ENCODE results near the gene THEMIS. TPM values are rescaled to one million over a fixed set of nuclear protein-coding genes. Genes with fewer than 3 reads are reported as not detected.
"Not testable (repeated sequence)": the region's sequence is repeated elsewhere in the genome, so short reads cannot be mapped to it uniquely, and the experiment has no call there.

Gene THEMIS
- total RNA-seq, 1 experiment from 2014 or later, result 0.05 TPM

- intact Hi-C loops (cut with micrococcal nuclease; ENCODE audit: unreplicated experiment) (no loop called here), in situ Hi-C loops (cut with HindIII; ENCODE audit: low pct_unique_long_range_greater_than_20kb, low sequenced_read_pairs) (no loop called here)
- BruUV-seq (replicated peaks), result no TSS peak
- POLR2A ChIA-PET, result no interaction called here
- TF ChIP-seq POLR2AphosphoS5 (IDR thresholded peaks at IDR 0.05; ENCODE audit: low read depth, low read length) (no peak), TCF7L2 (IDR thresholded peaks at IDR 0.05; ENCODE audit: low read depth, low read length) (no peak), REST (IDR thresholded peaks at IDR 0.05; ENCODE audit: insufficient read depth in 1 of 2, low read depth in 2 of 2, low read length in 1 of 2) (no peak), SIN3A (IDR thresholded peaks at IDR 0.05; ENCODE audit: borderline replicate concordance, insufficient read depth, low read depth, low read length) (no peak)
- TF ChIP-seq, protein P1, sequence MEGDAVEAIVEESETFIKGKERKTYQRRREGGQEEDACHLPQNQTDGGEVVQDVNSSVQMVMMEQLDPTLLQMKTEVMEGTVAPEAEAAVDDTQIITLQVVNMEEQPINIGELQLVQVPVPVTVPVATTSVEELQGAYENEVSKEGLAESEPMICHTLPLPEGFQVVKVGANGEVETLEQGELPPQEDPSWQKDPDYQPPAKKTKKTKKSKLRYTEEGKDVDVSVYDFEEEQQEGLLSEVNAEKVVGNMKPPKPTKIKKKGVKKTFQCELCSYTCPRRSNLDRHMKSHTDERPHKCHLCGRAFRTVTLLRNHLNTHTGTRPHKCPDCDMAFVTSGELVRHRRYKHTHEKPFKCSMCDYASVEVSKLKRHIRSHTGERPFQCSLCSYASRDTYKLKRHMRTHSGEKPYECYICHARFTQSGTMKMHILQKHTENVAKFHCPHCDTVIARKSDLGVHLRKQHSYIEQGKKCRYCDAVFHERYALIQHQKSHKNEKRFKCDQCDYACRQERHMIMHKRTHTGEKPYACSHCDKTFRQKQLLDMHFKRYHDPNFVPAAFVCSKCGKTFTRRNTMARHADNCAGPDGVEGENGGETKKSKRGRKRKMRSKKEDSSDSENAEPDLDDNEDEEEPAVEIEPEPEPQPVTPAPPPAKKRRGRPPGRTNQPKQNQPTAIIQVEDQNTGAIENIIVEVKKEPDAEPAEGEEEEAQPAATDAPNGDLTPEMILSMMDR (IDR thresholded peaks at IDR 0.05), result peak; percentile 74; the same call in 1 of the 2 replicates
- CTCF ChIA-PET, result interaction anchor here (0.7 kb wide), 1 partner anchor 212 kb away, joined by 3 read pairs; no protein-coding TSS in a partner anchor
- DNase-seq (ENCODE audit: low read depth, low spot score) (no peak), ATAC-seq (no peak)
- no peak overlapping the region for H3K27ac ChIP-seq (ENCODE audit: low read length)
- no peaks in the 10 kb centered on the region for H3K27me3 ChIP-seq (ENCODE audit: control insufficient read depth, insufficient read depth, low read length)
- H3K9me3 ChIP-seq (ENCODE audit: control insufficient read depth, insufficient read depth, low read depth, low read length), result no peaks in the 10 kb centered on the region
- no peaks in the 10 kb centered on the region for H3K36me3 ChIP-seq (ENCODE audit: control insufficient read depth, insufficient read depth, low read length)
- no peak overlapping the region for H3K4me3 ChIP-seq (ENCODE audit: low read depth in 2 of 2, low read length in 2 of 2)
- H3K4me1 ChIP-seq (ENCODE audit: control insufficient read depth, insufficient read depth, low read length), result no peaks in the 10 kb centered on the region
These were observed 210.8 kb downstream of the THEMIS start for GRCh38 chr6:127690092-127690491.

- POLR2A ChIA-PET; ATAC-seq; BruUV-seq (replicated peaks); CTCF ChIA-PET; DNase-seq (ENCODE audit: low read depth, low spot score); H3K9me3 ChIP-seq (ENCODE audit: control insufficient read depth, insufficient read depth, low read depth, low read length); H3K36me3 ChIP-seq (ENCODE audit: control insufficient read depth, insufficient read depth, low read length); H3K27me3 ChIP-seq (ENCODE audit: control insufficient read depth, insufficient read depth, low read length); in situ Hi-C loops (cut with HindIII; ENCODE audit: low pct_unique_long_range_greater_than_20kb, low sequenced_read_pairs); intact Hi-C loops (cut with micrococcal nuclease; ENCODE audit: unreplicated experiment); H3K4me1 ChIP-seq (ENCODE audit: control insufficient read depth, insufficient read depth, low read length); H3K4me3 ChIP-seq (ENCODE audit: low read depth in 2 of 2, low read length in 2 of 2); H3K27ac ChIP-seq (ENCODE audit: low read length): not testable (repeated sequence)
These were observed 213.4 kb downstream of the THEMIS start for GRCh38 chr6:127687490-127687889.

GRCh38 chr6:127686084-127686483, 214.8 kb downstream of the THEMIS start:
- Histone ChIP-seq H3K4me1 (ENCODE audit: control insufficient read depth, insufficient read depth, low read length) (no peaks in the 10 kb centered on the region), H3K27me3 (ENCODE audit: control insufficient read depth, insufficient read depth, low read length) (no peaks in the 10 kb centered on the region), H3K4me3 (ENCODE audit: low read depth in 2 of 2, low read length in 2 of 2) (no peak overlapping the region), H3K9me3 (ENCODE audit: control insufficient read depth, insufficient read depth, low read depth, low read length) (no peaks in the 10 kb centered on the region), H3K27ac (ENCODE audit: low read length) (no peak overlapping the region), H3K36me3 (ENCODE audit: control insufficient read depth, insufficient read depth, low read length) (no peaks in the 10 kb centered on the region)
- in situ Hi-C loops (cut with HindIII; ENCODE audit: low pct_unique_long_range_greater_than_20kb, low sequenced_read_pairs) (no loop called here), intact Hi-C loops (cut with micrococcal nuclease; ENCODE audit: unreplicated experiment) (no loop called here)
- BruUV-seq (replicated peaks), result no TSS peak
- ChIA-PET POLR2A (no interaction called here), CTCF (no interaction called here)
- DNase-seq (ENCODE audit: low read depth, low spot score), result no peak
- no peak for ATAC-seq
- TF ChIP-seq TCF7L2 (IDR thresholded peaks at IDR 0.05; ENCODE audit: low read depth, low read length) (no peak), POLR2AphosphoS5 (IDR thresholded peaks at IDR 0.05; ENCODE audit: low read depth, low read length) (no peak), REST (IDR thresholded peaks at IDR 0.05; ENCODE audit: insufficient read depth in 1 of 2, low read depth in 2 of 2, low read length in 1 of 2) (no peak), SIN3A (IDR thresholded peaks at IDR 0.05; ENCODE audit: borderline replicate concordance, insufficient read depth, low read depth, low read length) (no peak)
- TF ChIP-seq, protein P1 (IDR thresholded peaks at IDR 0.05), result no peak

Measured in Panc1 (cell line).